ENCODE data around the gene SPR. TPM values are rescaled to one million over a fixed set of nuclear protein-coding genes. Genes with fewer than 3 reads are reported as not detected.

The SPR gene
- total RNA-seq, 1 donor from 2014 or later, result 53.5 TPM

DNA sequence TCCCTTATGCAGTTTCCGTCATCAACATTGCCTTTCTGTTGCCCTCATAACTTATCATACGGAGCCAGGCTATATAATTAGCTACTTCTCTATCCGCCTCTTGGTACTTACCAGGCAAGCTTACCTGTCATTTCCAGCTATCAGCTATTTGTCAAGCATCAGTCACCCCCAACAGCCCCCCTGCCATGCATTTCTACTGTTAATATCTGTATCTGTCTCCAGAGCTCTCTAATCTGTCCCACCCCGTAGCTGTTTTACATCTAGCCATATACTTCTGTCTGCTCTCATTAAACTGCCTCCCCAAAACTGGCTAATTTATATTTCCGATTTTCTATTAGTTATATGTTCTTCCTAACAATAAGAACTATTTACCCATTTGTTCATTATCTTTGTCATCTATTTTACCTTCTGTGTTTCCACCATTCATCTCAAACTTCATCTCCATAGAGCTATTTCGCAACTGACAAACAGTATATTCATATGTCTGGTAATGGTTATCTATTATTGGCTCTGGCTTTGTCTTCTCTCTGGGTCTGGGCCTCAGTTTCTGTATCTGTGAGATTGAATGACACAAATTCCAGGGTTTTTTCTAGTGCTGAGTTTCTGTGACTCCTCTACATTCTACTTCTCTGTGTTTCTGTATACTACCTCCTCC lies 39.7 kb downstream of the SPR start:
- H3K27me3 ChIP-seq (ENCODE audit: low read depth), result peaks cover 100% of the 10 kb centered on the region
- no peaks in the 10 kb centered on the region for H3K36me3 ChIP-seq
- no peak overlapping the region for H3K4me3 ChIP-seq
- DNase-seq, result no peak
- H3K27ac ChIP-seq (replicated peaks), result no peak overlapping the region
- H3K9me3 ChIP-seq (replicated peaks), result no peaks in the 10 kb centered on the region
- peaks cover 15% of the 10 kb centered on the region for H3K4me1 ChIP-seq
- intact Hi-C loops (cut with micrococcal nuclease), result no loop called here
- TF ChIP-seq, protein P1, sequence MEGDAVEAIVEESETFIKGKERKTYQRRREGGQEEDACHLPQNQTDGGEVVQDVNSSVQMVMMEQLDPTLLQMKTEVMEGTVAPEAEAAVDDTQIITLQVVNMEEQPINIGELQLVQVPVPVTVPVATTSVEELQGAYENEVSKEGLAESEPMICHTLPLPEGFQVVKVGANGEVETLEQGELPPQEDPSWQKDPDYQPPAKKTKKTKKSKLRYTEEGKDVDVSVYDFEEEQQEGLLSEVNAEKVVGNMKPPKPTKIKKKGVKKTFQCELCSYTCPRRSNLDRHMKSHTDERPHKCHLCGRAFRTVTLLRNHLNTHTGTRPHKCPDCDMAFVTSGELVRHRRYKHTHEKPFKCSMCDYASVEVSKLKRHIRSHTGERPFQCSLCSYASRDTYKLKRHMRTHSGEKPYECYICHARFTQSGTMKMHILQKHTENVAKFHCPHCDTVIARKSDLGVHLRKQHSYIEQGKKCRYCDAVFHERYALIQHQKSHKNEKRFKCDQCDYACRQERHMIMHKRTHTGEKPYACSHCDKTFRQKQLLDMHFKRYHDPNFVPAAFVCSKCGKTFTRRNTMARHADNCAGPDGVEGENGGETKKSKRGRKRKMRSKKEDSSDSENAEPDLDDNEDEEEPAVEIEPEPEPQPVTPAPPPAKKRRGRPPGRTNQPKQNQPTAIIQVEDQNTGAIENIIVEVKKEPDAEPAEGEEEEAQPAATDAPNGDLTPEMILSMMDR (IDR thresholded peaks at IDR 0.05; ENCODE audit: borderline replicate concordance), result no peak

DNA sequence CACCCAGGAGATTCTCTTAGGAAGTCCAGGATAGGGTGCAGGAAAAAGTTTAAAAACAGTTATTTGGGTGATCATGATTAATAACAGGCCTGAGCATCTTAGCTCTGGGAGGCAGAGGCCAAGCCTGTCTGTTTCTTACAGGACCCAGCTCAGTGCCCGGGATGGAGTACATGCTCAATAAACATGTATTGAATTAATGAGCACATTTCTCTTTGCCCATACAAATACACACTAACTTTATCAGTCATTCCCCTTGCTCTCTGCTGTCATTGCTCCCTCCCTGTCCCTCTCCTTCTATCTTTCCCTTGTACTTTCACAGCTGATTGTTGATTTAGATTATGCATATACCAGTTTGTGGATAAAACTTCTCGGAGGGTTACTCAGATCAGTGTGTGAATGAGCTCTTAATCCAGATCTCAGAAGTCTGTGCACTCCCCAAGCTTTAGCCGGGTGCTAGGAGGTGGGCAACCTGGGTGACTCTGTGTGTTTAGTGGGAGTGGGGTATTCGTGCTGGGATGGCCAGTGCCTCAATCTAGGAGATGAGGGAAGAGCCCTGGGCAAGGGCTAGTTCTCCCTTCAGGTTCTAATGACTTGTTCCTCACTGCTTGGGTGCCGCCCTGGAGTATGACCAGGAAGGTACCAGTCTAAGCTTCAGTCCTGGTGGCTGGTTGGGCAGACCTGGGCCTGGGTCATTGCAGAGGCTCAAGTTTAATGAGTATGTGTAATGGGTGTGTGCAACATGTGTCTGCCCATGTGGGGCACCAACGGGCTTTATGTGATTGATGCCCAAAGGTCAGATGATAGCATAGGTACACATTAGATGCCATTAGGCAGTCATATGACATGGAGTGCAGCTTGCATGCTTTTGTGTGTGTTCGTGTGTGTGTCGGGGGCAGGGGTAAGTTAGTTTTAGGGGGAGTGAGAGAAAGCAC lies 40.7 kb downstream of the SPR start:
- H3K4me1 ChIP-seq, result peaks cover 15% of the 10 kb centered on the region
- no peak overlapping the region for H3K4me3 ChIP-seq
- H3K27me3 ChIP-seq (ENCODE audit: low read depth), result peaks cover 97% of the 10 kb centered on the region
- intact Hi-C loops (cut with micrococcal nuclease), result no loop called here
- DNase-seq, result no peak
- H3K36me3 ChIP-seq, result no peaks in the 10 kb centered on the region
- TF ChIP-seq, protein P1 (IDR thresholded peaks at IDR 0.05; ENCODE audit: borderline replicate concordance), result no peak
- H3K9me3 ChIP-seq (replicated peaks), result no peaks in the 10 kb centered on the region
- no peak overlapping the region for H3K27ac ChIP-seq (replicated peaks)

DNA sequence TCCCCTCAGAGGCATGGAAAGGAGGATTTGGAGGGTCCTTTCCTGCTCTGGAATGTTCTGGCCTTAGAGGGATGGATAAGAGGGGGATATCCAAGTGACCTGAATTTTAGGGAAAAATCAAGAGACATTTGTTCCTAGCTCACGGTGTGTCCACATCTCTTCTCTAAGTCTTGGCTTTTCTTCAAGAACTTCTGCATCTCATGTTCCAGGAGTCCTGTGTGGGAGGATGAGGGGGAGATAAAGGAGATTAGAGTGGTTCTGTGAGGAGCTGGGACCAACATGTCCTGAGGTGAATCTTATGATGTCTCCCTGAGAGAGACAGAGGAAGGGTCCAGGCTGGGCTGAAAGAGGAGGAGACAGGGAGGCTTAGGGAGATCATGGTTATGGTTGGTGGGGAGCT lies 41.8 kb downstream of the SPR start:
- no peak overlapping the region for H3K27ac ChIP-seq (replicated peaks)
- TF ChIP-seq, protein P1 (IDR thresholded peaks at IDR 0.05; ENCODE audit: borderline replicate concordance), result no peak
- H3K4me1 ChIP-seq, result peaks cover 10% of the 10 kb centered on the region
- intact Hi-C loops (cut with micrococcal nuclease), result no loop called here
- no peak overlapping the region for H3K4me3 ChIP-seq
- H3K9me3 ChIP-seq (replicated peaks), result no peaks in the 10 kb centered on the region
- peaks cover 97% of the 10 kb centered on the region for H3K27me3 ChIP-seq (ENCODE audit: low read depth)
- H3K36me3 ChIP-seq, result no peaks in the 10 kb centered on the region
- DNase-seq, result no peak

DNA sequence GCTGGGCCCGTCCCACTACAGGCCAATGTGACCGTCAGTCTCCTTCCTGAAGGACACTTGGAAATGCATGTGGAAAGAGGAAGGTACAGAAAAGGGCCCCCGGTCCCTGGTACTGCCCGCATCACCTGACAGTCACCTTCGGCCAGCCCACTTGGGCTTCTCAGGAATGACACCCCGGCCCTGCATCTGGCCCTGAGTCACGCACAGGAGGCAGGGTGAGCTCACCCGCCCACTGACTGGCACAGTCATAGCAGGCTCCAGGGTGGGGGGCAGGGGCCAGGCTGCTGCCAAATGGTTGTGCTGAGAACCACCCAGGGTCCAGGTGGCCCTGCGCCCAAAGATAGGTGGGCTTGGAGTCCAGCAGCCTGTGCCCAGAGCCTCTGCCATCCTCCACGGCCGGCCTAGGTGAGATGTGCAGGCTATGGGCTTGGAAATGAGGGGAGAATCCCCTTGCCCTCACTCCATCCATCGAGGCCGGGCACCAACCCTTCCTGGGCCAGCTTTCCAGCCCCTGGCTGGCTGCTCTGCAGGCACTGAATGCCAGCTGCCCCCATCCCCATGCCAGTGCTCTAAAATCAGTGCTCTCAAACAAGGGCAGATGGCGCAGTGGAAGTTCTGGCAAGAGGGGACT lies 44.2 kb downstream of the SPR start:
- Histone ChIP-seq H3K4me3 (no peak overlapping the region), H3K9me3 (replicated peaks) (no peaks in the 10 kb centered on the region), H3K27ac (replicated peaks) (no peak overlapping the region), H3K4me1 (peaks cover 2% of the 10 kb centered on the region), H3K27me3 (ENCODE audit: low read depth) (peaks cover 77% of the 10 kb centered on the region), H3K36me3 (no peaks in the 10 kb centered on the region)
- TF ChIP-seq, protein P1 (IDR thresholded peaks at IDR 0.05; ENCODE audit: borderline replicate concordance), result no peak
- no peak for DNase-seq
- intact Hi-C loops (cut with micrococcal nuclease), result no loop called here

DNA sequence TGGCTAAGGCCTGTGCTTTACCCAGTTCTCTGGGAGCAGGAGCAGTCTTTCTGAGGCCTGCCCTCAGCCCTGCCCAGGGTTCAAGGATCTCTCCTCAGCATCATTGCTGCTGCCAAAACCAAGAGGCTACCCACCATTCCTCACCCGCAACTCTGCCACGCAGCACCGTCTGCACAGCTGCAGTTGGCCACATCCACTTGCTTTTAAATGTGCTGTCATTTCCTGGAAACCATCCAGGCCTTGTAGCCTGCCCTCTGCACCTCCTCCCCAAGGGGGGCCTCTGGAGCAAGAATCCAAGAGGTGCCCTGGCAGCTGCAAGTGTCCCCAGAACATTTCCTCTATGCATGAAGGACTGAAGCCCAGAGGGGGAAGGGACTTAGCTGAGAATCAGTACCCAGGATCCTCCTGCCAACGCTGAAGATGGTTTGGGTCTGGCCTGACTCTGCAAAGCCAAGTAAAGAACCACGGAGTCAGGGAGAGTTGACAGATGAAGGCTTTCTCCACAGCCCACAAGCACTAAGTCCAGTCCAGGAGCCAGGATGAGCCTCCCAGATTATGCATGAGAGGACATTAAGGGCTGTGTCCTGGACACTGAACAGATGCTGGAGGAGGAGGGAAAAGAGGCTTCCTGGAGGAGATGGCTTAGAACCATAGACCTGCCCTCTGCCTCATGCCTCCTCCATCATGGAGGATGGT lies 45.0 kb downstream of the SPR start:
- intact Hi-C loops (cut with micrococcal nuclease), result no loop called here
- no peak overlapping the region for H3K4me3 ChIP-seq
- H3K27me3 ChIP-seq (ENCODE audit: low read depth), result peaks cover 69% of the 10 kb centered on the region
- no peaks in the 10 kb centered on the region for H3K36me3 ChIP-seq
- DNase-seq, result no peak
- peaks cover 8% of the 10 kb centered on the region for H3K4me1 ChIP-seq
- TF ChIP-seq, protein P1 (IDR thresholded peaks at IDR 0.05; ENCODE audit: borderline replicate concordance), result no peak
- no peaks in the 10 kb centered on the region for H3K9me3 ChIP-seq (replicated peaks)
- H3K27ac ChIP-seq (replicated peaks), result no peak overlapping the region
